Adipocyte (in vitro differentiated cells): ENCODE data around the gene KLHL18.
A peak's percentile ranks its signal among the peaks of the same experiment; 100 is the strongest.
"Not testable (repeated sequence)": the region's sequence is repeated elsewhere in the genome, so short reads cannot be mapped to it uniquely, and the experiment has no call there.

Source experiments
- DNase-seq: peaks from one replicate; pipeline ENCODE4 v3.0.0-alpha.2; 2015; ENCODE audit warnings: low read depth
- H3K27me3 ChIP-seq: replicated peaks from 2 replicates; pipeline ENCODE4 v1.7.0; 2013; ENCODE audit warnings: mild to moderate bottlenecking, low read length, moderate library complexity; ENCODE audit not compliant: control insufficient read depth, insufficient read depth
- H3K36me3 ChIP-seq: 2 replicates; pipeline ENCODE4 v1.7.0; 2013; ENCODE audit warnings: low read length, mild to moderate bottlenecking, moderate library complexity; ENCODE audit not compliant: control insufficient read depth, insufficient read depth, severe bottlenecking
- H3K4me1 ChIP-seq: 2 replicates; pipeline ENCODE4 v1.7.0; 2013; ENCODE audit warnings: mild to moderate bottlenecking, low read length, moderate library complexity; ENCODE audit not compliant: control insufficient read depth, insufficient read depth
- H3K4me3 ChIP-seq: 2 replicates; pipeline ENCODE4 v1.7.0; 2013; ENCODE audit warnings: mild to moderate bottlenecking, low read length, moderate library complexity
- H3K9ac ChIP-seq: 2 replicates; pipeline ENCODE4 v1.7.0; 2013; ENCODE audit warnings: mild to moderate bottlenecking, low read length, moderate library complexity
- H3K9me3 ChIP-seq: 2 replicates; pipeline ENCODE4 v1.7.0; 2013; ENCODE audit warnings: mild to moderate bottlenecking, low read length, moderate library complexity; ENCODE audit not compliant: control insufficient read depth

Gene KLHL18

DNA sequence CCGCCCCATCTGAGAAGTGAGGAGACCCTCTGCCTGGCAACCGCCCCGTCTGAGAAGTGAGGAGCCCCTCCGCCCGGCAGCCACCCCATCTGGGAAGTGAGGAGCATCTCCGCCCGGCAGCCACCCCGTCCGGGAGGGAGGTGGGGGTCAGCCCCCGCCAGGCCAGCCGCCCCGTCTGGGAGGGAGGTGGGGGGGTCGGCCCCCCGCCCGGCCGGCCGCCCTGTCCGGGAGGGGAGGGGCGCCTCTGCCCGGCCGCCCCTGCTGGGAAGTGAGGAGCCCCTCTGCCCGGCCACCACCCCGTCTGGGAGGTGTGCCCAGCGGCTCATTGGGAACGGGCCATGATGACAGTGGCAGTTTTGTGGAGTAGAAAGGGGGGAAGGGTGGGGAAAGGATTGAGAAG is 26.4 kb upstream of the KLHL18 start:
- H3K36me3 ChIP-seq, H3K4me1 ChIP-seq, H3K9me3 ChIP-seq, H3K27me3 ChIP-seq, H3K9ac ChIP-seq, H3K4me3 ChIP-seq, DNase-seq: not testable (repeated sequence)

DNA sequence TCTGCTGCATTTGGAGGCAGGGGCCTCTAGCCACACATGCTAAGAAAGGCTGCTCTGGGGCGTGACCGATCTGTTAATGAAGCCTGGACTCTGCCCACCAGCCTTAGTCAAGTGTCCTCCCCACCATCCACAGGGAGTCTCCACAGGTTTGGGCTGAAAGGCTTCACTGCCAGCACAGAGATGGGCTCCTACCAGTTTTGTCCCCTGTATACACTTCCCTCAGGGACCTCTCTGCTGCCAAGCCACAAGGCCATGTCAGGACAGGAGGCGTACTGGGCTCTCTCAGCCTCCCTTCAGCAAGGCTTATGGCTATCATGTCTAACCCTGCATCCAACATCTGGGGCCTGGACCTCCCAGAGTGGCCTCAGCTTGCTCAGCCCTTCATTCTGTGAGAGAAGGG is 23.6 kb upstream of the KLHL18 start:
- no peak for DNase-seq
- no peaks in the 10 kb centered on the region for H3K36me3 ChIP-seq
- peaks cover 8% of the 10 kb centered on the region for H3K27me3 ChIP-seq
- H3K4me3 ChIP-seq, result no peak overlapping the region
- H3K4me1 ChIP-seq, result no peaks in the 10 kb centered on the region
- H3K9me3 ChIP-seq, result no peaks in the 10 kb centered on the region
- no peak overlapping the region for H3K9ac ChIP-seq

DNA sequence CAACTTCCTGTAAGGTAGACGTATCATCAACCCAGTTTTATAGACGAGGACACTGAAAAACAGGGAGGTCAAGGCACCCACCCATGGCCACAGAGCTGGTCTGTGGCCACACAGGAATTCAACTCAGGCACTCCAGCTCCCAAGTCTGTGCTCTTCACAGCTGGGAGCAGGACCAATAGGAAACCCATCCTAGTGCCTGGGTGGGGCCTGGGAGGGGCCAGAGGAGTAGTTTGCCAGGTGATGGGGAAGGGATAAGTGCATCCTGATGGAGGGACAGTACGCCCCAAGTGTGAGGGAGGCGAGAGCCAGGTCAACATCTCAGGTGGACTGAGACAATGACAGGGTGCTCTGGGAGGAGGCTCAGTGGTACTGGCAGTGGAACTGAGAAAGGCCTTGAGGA is 22.1 kb upstream of the KLHL18 start:
- DNase-seq, result no peak

DNA sequence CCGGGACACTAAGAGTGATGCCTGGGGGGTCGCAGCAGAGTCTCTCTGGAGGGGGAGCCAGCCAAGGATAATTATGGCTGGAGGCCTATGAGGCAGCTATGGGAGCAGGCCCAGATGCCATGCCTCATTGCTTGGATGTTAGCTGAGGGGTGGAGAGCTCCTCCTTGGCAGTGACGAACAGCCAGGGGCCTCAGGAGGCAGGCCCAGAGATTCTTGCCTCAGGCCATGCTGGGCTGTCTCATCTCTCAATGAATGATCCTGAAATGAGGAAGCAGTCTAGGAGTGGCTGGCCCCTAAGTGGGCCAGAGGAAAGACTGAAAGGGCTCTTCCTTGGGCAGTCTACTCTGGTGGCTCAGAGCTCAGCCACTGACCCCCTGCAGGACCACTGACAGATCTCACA is 21.4 kb upstream of the KLHL18 start:
- DNase-seq, result peak; percentile 48
- no peak overlapping the region for H3K9ac ChIP-seq

More for the DNA sequence above, 22.1 kb upstream of the KLHL18 start:
- Histone ChIP-seq H3K36me3 (no peaks in the 10 kb centered on the region), H3K9ac (no peak overlapping the region), H3K4me3 (no peak overlapping the region), H3K9me3 (no peaks in the 10 kb centered on the region), H3K4me1 (no peaks in the 10 kb centered on the region), H3K27me3 (peaks cover 8% of the 10 kb centered on the region)

DNA sequence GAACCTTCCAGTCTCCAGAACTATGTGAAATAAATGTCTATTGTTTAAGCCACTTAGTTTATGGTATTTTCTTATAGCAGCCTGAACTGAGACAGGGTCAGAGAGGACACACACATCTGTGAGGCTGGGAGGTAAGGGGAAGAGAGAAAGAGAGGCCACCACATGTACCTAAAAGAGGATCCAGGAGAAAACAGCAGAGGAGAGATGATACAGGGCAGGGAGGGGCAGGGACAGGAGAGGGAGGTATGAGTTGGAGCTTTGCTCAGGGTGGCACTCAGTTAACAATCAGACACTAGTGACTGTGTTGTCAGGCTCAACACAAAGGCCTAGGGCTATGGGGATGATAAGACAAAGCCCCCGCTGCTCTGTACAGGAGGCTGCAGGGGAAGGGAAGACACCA is 17.7 kb upstream of the KLHL18 start:
- no peaks in the 10 kb centered on the region for H3K27me3 ChIP-seq
- peaks cover 8% of the 10 kb centered on the region for H3K4me1 ChIP-seq
- no peaks in the 10 kb centered on the region for H3K36me3 ChIP-seq
- H3K9me3 ChIP-seq, result no peaks in the 10 kb centered on the region
- H3K9ac ChIP-seq, result no peak overlapping the region
- DNase-seq, result no peak
- no peak overlapping the region for H3K4me3 ChIP-seq

More for the DNA sequence above, 21.4 kb upstream of the KLHL18 start:
- peaks cover 8% of the 10 kb centered on the region for H3K27me3 ChIP-seq
- H3K9me3 ChIP-seq, result no peaks in the 10 kb centered on the region
- H3K4me3 ChIP-seq, result no peak overlapping the region
- H3K4me1 ChIP-seq, result no peaks in the 10 kb centered on the region
- no peaks in the 10 kb centered on the region for H3K36me3 ChIP-seq

DNA sequence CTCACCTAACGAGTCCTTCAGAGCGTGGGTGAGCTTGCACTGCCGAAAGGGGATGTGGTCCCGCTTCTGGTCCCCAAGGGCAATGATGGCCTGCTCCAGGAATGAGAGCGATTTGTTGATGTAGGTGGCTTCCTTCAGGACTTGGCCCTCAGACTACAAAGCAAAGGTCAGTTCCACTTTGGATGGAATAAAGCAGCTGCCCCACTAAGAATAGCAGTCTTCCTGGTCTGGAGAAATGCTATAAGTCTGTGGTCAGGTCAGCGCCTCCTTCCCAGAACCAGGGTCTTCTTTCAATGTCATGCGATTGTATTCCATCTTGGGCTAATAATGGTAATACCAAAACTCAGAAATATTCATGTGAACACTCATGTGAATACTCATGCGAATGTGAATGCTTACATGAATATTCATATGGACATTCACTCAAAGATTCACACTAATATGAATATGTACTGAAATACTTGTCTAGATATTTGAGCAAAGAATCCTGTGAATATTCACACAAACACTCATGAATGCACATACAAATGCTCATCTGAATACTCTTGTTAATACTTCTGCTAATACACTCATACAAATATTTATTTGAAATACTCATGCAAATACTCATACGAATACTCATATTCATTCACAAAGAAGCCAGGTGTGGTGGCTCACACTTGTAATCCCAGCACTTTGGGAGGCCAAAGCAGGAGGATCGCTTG is 16.9 kb upstream of the KLHL18 start:
- H3K36me3 ChIP-seq, result no peaks in the 10 kb centered on the region
- no peak for DNase-seq
- H3K27me3 ChIP-seq, result no peaks in the 10 kb centered on the region
- no peaks in the 10 kb centered on the region for H3K9me3 ChIP-seq
- no peak overlapping the region for H3K9ac ChIP-seq
- H3K4me1 ChIP-seq, result peaks cover 8% of the 10 kb centered on the region
- no peak overlapping the region for H3K4me3 ChIP-seq

DNA sequence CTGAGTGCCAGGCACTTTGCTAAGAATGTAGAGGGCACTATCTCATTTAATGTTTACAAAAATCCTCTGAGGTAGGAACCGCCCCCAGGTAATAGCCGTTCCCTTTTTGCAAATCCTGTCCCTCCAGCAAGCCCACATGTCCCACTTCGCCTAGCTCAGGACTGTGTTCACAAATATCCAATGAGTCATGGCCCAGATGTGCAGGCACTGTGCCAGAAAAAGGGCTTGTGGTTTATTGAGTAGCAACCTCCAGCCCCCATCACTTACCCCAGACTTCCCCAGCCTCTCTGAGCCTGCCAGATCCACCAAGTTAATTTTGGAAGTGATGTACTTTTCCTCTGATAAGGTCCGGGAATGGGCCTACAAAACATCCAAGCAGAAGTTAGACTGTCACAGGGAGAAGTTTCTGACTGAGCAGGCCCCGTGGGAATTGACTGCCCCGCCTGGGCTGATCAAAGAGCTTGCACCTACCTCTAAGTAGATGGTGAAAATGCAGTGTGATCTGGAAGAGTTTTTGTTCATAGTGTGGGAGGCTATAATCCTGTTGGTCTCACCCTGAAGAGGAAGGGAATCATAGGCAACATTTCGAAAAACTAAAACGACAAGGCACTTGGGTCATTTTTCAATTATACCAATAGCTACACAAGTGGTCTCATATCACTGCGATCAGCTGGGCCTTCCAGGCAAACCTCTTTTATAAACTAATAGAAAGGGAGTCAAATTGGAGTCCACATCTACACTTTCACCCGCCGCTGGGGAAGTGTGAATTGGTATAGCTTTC is 15.8 kb upstream of the KLHL18 start:
- peak; percentile 91 for DNase-seq
- Histone ChIP-seq H3K36me3 (no peaks in the 10 kb centered on the region), H3K9ac (no peak overlapping the region), H3K4me3 (no peak overlapping the region), H3K4me1 (peaks cover 8% of the 10 kb centered on the region), H3K27me3 (no peaks in the 10 kb centered on the region), H3K9me3 (no peaks in the 10 kb centered on the region)

DNA sequence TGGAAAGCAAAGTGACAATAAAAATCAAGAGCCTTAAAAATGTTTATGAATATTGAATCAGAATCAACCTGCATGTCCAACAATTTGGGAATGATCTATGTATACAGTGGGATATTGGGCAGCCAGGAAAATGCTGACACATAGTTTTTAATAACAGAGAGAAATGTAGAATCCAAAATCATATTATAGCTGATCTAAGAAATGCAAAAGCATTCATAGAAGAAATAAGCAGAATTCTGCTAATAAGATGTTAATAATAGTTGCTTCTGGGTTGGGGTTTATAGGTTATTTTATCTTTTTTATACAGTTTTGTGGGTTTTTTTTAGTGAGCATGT is 15.3 kb upstream of the KLHL18 start:
- Histone ChIP-seq H3K4me1 (peaks cover 8% of the 10 kb centered on the region), H3K4me3 (no peak overlapping the region), H3K27me3 (no peaks in the 10 kb centered on the region), H3K36me3 (no peaks in the 10 kb centered on the region), H3K9ac (no peak overlapping the region), H3K9me3 (no peaks in the 10 kb centered on the region)
- no peak for DNase-seq

DNA sequence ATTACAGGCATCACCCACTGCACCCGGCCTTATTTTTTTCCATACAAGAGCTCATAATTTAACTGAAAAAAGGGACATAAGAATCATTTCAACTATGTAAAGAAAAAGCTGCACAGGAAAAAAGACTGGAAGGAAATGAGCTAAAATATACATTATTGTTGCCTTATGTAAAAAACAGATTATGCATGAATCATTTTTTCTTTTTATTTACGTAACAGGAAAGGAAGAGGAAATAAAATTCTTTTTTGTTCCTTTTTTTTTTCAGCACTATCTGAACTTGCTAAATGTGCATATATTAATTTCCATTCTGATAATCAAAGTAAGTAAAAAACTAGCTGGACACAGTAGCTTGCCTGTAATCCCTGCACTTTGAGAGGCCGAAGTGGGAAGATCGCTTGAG is 12.2 kb upstream of the KLHL18 start:
- Histone ChIP-seq H3K36me3 (no peaks in the 10 kb centered on the region), H3K9me3 (no peaks in the 10 kb centered on the region), H3K4me1 (peaks cover 8% of the 10 kb centered on the region), H3K9ac (no peak overlapping the region), H3K27me3 (no peaks in the 10 kb centered on the region), H3K4me3 (no peak overlapping the region)
- no peak for DNase-seq

DNA sequence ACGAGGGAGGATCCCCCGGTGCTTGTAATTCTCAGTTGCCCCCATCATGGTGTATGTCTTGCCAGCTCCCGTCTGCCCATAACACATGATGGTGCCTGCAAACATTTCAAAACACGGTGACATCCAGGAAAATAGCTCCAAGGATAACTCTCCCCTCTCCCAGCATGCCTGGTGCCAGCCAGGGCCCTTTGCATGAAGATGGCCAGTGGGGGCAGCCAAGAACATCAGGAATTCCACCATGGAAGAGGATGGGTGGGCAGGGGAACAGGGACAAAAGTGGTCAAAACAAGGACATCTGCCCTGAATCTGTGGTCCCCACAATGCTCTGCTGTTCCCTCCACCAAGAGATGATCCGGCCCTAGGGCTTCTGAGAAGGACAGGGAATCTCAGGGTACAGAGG is 9.2 kb upstream of the KLHL18 start:
- no peaks in the 10 kb centered on the region for H3K9me3 ChIP-seq
- H3K36me3 ChIP-seq, result no peaks in the 10 kb centered on the region
- H3K4me1 ChIP-seq, result no peaks in the 10 kb centered on the region
- no peak for DNase-seq
- no peaks in the 10 kb centered on the region for H3K27me3 ChIP-seq
- no peak overlapping the region for H3K9ac ChIP-seq
- no peak overlapping the region for H3K4me3 ChIP-seq

DNA sequence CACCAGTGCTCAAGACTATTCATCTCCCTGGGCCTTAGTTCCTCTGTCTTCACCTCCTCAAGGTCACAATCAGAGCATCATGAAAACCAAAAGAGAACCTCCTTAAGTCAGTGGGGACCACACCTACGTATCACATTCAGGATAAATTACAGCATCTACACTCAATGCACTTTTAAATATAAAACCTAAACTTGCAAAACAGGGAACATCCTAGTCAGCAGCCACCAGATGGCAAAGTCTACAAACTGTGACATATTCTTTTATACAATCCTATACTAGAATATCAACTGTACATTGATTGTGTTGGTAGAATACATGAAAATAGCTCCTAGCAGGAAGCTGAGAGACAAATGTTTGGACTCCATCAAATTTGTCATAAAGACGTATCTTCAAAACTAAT is 8.1 kb upstream of the KLHL18 start:
- H3K27me3 ChIP-seq, result no peaks in the 10 kb centered on the region
- H3K9me3 ChIP-seq, result no peaks in the 10 kb centered on the region
- DNase-seq, result no peak
- H3K4me1 ChIP-seq, result no peaks in the 10 kb centered on the region
- no peak overlapping the region for H3K4me3 ChIP-seq
- H3K36me3 ChIP-seq, result no peaks in the 10 kb centered on the region
- H3K9ac ChIP-seq, result no peak overlapping the region
